Measurements from ENCODE around the gene OR2T10. TPM values are rescaled to one million over a fixed set of nuclear protein-coding genes. Genes with fewer than 3 reads are reported as not detected.
A peak's percentile ranks its signal among the peaks of the same experiment; 100 is the strongest.

OR2T10 gene
- total and polyA plus RNA-seq, 4 donors: not detected

DNA sequence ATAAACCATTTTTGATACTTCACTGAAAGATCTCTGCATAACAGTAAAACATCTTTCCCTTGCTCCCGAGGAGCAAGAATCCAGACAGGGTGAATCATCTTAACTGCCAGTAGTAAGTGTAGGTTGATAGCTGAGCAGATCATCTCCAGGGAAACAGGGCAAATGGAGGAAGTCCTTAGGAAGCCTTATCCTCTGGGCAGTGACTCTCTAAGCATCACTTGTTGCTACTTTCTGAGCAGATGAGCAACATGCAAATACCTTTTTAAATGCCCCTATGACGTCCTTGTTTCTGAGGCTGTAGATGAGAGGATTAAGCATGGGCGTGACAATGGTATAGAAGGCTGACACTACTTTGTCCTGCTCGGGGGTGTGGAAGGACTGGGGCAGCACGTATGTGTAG lies 28.5 kb upstream of the OR2T10 start:
- Histone ChIP-seq H3K4me3 (no peak overlapping the region), H3K27me3 (ENCODE audit: control insufficient read depth in 3 of 3, insufficient read depth in 3 of 3, low read length in 2 of 3) (no peaks in the 10 kb centered on the region), H3K27ac (ENCODE audit: low read depth in 1 of 2, low read length in 1 of 2) (no peak overlapping the region), H3K9me3 (ENCODE audit: control insufficient read depth in 4 of 4, insufficient read depth in 3 of 4, low read length in 3 of 4) (no peaks in the 10 kb centered on the region), H3K4me1 (ENCODE audit: control insufficient read depth in 5 of 5, insufficient read depth in 5 of 5, low read length in 5 of 5) (no peaks in the 10 kb centered on the region), H3K36me3 (ENCODE audit: control insufficient read depth in 4 of 4, insufficient read depth in 4 of 4, low read length in 4 of 4) (no peaks in the 10 kb centered on the region), H3K9ac (ENCODE audit: insufficient read depth in 1 of 2, low read length in 2 of 2) (no peak overlapping the region)
- ATAC-seq (ENCODE audit: insufficient read depth, low FRiP score) (no peak), DNase-seq (no peak)
- TF ChIP-seq, protein P1, sequence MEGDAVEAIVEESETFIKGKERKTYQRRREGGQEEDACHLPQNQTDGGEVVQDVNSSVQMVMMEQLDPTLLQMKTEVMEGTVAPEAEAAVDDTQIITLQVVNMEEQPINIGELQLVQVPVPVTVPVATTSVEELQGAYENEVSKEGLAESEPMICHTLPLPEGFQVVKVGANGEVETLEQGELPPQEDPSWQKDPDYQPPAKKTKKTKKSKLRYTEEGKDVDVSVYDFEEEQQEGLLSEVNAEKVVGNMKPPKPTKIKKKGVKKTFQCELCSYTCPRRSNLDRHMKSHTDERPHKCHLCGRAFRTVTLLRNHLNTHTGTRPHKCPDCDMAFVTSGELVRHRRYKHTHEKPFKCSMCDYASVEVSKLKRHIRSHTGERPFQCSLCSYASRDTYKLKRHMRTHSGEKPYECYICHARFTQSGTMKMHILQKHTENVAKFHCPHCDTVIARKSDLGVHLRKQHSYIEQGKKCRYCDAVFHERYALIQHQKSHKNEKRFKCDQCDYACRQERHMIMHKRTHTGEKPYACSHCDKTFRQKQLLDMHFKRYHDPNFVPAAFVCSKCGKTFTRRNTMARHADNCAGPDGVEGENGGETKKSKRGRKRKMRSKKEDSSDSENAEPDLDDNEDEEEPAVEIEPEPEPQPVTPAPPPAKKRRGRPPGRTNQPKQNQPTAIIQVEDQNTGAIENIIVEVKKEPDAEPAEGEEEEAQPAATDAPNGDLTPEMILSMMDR (IDR thresholded peaks at IDR 0.05; ENCODE audit: control extremely low read depth, extremely low read depth): no peak
- WGBS, 2 donors: 74 to 89% methylated on average over 5 of the region's 5 CpGs

GRCh38 chr1:248625166-248625565 lies 27.7 kb upstream of the OR2T10 start:
- H3K36me3 ChIP-seq (ENCODE audit: control insufficient read depth in 4 of 4, insufficient read depth in 4 of 4, low read length in 4 of 4): no peaks in the 10 kb centered on the region
- H3K9ac ChIP-seq (ENCODE audit: insufficient read depth in 1 of 2, low read length in 2 of 2): no peak overlapping the region
- 66 to 81% methylated on average over 4 of the region's 4 CpGs for WGBS, 2 donors
- no peaks in the 10 kb centered on the region for H3K27me3 ChIP-seq (ENCODE audit: control insufficient read depth in 3 of 3, insufficient read depth in 3 of 3, low read length in 2 of 3)
- DNase-seq: no peak
- TF ChIP-seq, protein P1 (IDR thresholded peaks at IDR 0.05; ENCODE audit: control extremely low read depth, extremely low read depth): no peak
- H3K4me1 ChIP-seq (ENCODE audit: control insufficient read depth in 5 of 5, insufficient read depth in 5 of 5, low read length in 5 of 5): no peaks in the 10 kb centered on the region
- no peak overlapping the region for H3K4me3 ChIP-seq
- no peak for ATAC-seq (ENCODE audit: insufficient read depth, low FRiP score)
- no peaks in the 10 kb centered on the region for H3K9me3 ChIP-seq (ENCODE audit: control insufficient read depth in 4 of 4, insufficient read depth in 3 of 4, low read length in 3 of 4)
- H3K27ac ChIP-seq (ENCODE audit: low read depth in 1 of 2, low read length in 1 of 2): no peak overlapping the region

DNA sequence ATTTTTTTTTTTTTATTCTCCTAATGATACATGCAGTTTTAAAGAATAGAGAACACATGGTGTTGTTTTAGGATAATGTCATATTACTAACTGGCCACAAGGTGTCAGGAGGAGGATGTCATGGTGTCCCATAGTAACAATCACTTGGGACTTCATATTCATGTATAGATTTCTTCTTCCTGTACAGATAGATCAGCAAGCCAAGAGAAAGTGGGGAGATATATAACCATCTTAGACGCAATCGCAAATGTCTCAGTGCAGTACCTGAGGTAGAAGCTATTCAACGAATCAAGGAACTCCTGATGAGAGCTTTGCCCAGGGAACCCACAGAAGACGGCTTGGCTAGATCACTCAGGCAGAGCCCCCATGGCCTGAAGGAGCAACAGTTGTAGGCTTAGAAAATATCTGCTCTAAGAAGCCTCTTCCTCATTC lies 25.1 kb upstream of the OR2T10 start:
- DNase-seq: peak in 2 of 3 donors; percentile 8 to 12
- 60 to 76% methylated on average over 4 of the region's 4 CpGs for WGBS, 2 donors
- TF ChIP-seq, protein P1 (IDR thresholded peaks at IDR 0.05; ENCODE audit: control extremely low read depth, extremely low read depth): peak; percentile 28

DNA sequence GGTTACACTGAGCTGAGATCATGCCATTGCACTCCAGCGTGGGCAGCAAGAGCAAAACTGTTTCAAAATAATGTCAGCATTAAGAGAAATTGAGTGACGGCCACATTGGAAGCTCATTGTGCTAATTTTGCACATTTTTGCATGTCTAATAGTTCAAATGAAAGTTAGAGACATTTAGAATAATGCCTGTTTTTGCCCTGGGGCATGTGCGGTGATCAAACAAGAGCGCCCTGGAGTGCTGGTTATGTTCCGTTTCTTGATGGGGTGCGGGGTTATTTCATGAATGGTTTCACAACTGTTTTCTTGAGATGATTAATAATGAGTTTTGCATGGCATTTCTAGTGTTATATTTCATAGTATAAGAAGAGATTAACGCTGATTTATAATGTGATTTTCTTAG lies 24.3 kb upstream of the OR2T10 start:
- Histone ChIP-seq H3K4me3 (no peak overlapping the region), H3K36me3 (ENCODE audit: control insufficient read depth in 4 of 4, insufficient read depth in 4 of 4, low read length in 4 of 4) (no peaks in the 10 kb centered on the region), H3K9me3 (ENCODE audit: control insufficient read depth in 4 of 4, insufficient read depth in 3 of 4, low read length in 3 of 4) (no peaks in the 10 kb centered on the region), H3K4me1 (ENCODE audit: control insufficient read depth in 5 of 5, insufficient read depth in 5 of 5, low read length in 5 of 5) (no peaks in the 10 kb centered on the region), H3K27ac (ENCODE audit: low read depth in 1 of 2, low read length in 1 of 2) (no peak overlapping the region), H3K9ac (ENCODE audit: insufficient read depth in 1 of 2, low read length in 2 of 2) (no peak overlapping the region), H3K27me3 (ENCODE audit: control insufficient read depth in 3 of 3, insufficient read depth in 3 of 3, low read length in 2 of 3) (no peaks in the 10 kb centered on the region)
- TF ChIP-seq, protein P1 (IDR thresholded peaks at IDR 0.05; ENCODE audit: control extremely low read depth, extremely low read depth): no peak
- ATAC-seq (ENCODE audit: insufficient read depth, low FRiP score) (no peak), DNase-seq (no peak)
- 63 to 68% methylated on average over 7 of the region's 7 CpGs for WGBS, 2 donors

More for the DNA sequence above, 25.1 kb upstream of the OR2T10 start:
- no peak for ATAC-seq (ENCODE audit: insufficient read depth, low FRiP score)
- Histone ChIP-seq H3K9me3 (ENCODE audit: control insufficient read depth in 4 of 4, insufficient read depth in 3 of 4, low read length in 3 of 4) (no peaks in the 10 kb centered on the region), H3K27me3 (ENCODE audit: control insufficient read depth in 3 of 3, insufficient read depth in 3 of 3, low read length in 2 of 3) (no peaks in the 10 kb centered on the region), H3K27ac (ENCODE audit: low read depth in 1 of 2, low read length in 1 of 2) (no peak overlapping the region), H3K36me3 (ENCODE audit: control insufficient read depth in 4 of 4, insufficient read depth in 4 of 4, low read length in 4 of 4) (no peaks in the 10 kb centered on the region), H3K9ac (ENCODE audit: insufficient read depth in 1 of 2, low read length in 2 of 2) (no peak overlapping the region), H3K4me1 (ENCODE audit: control insufficient read depth in 5 of 5, insufficient read depth in 5 of 5, low read length in 5 of 5) (no peaks in the 10 kb centered on the region), H3K4me3 (no peak overlapping the region)

Measured in lung (tissue), 12 donors.